MM.1S (cell line): Measurements from ENCODE around the gene REC114.
"Not testable (repeated sequence)": the region's sequence is repeated elsewhere in the genome, so short reads cannot be mapped to it uniquely, and the experiment has no call there.

Source experiments
- DNase-seq: peaks from one replicate; pipeline ENCODE4 v3.0.0-alpha.2; 2015
- H2AFZ ChIP-seq: fragments of 300-600 bp; sonication (generic); 2 replicates; pipeline ENCODE4 v1.6.0; 2016; ENCODE audit warnings: antibody characterized with exemption, low read length
- H3F3A ChIP-seq: fragments of 300-600 bp; sonication (generic); 2 replicates; pipeline ENCODE4 v1.6.1; 2016; ENCODE audit warnings: mild to moderate bottlenecking, antibody characterized with exemption, low read length, moderate library complexity, mixed read lengths; ENCODE audit not compliant: insufficient read depth
- H3K27ac ChIP-seq: fragments of 300-600 bp; sonication (generic); 2 replicates; pipeline ENCODE4 v1.5.1; 2016; ENCODE audit warnings: mild to moderate bottlenecking, low read length
- H3K27me3 ChIP-seq: fragments of 300-600 bp; sonication (generic); replicated peaks from 2 replicates; pipeline ENCODE4 v1.6.0; 2016; ENCODE audit warnings: low read length; ENCODE audit not compliant: insufficient read depth
- H3K36me3 ChIP-seq: fragments of 300-600 bp; sonication (generic); replicated peaks from 2 replicates; pipeline ENCODE4 v1.6.1; 2016; ENCODE audit warnings: mild to moderate bottlenecking, low read length, mixed read lengths; ENCODE audit not compliant: insufficient read depth
- H3K4me1 ChIP-seq: fragments of 300-600 bp; sonication (generic); 2 replicates; pipeline ENCODE4 v1.6.1; 2016; ENCODE audit warnings: low read length, mixed read lengths
- H3K4me2 ChIP-seq: fragments of 300-600 bp; sonication (generic); 2 replicates; pipeline ENCODE4 v1.6.0; 2016; ENCODE audit warnings: low read depth, low read length
- H3K4me3 ChIP-seq: fragments of 300-600 bp; sonication (generic); 2 replicates; pipeline ENCODE4 v1.5.1; 2016; ENCODE audit warnings: low read length, mixed read lengths
- H3K79me2 ChIP-seq: fragments of 300-600 bp; sonication (generic); 2 replicates; pipeline ENCODE4 v1.6.1; 2016; ENCODE audit warnings: mixed run types, low read length, mixed read lengths
- H3K9ac ChIP-seq: fragments of 300-600 bp; sonication (generic); 2 replicates; pipeline ENCODE4 v1.6.1; 2016; ENCODE audit warnings: low read length, mixed read lengths
- H3K9me2 ChIP-seq: fragments of 300-600 bp; sonication (generic); replicated peaks from 2 replicates; pipeline ENCODE4 v1.6.1; 2016; ENCODE audit warnings: mild to moderate bottlenecking, low read length, mixed read lengths; ENCODE audit not compliant: insufficient read depth
- H3K9me3 ChIP-seq: fragments of 300-600 bp; sonication (generic); replicated peaks from 2 replicates; pipeline ENCODE4 v1.6.1; 2016; ENCODE audit warnings: mild to moderate bottlenecking, low read length, mixed read lengths; ENCODE audit not compliant: insufficient read depth
- H4K20me1 ChIP-seq: fragments of 300-600 bp; sonication (generic); 2 replicates; pipeline ENCODE4 v1.6.1; 2016; ENCODE audit warnings: mild to moderate bottlenecking, low read length, moderate library complexity, mixed read lengths; ENCODE audit not compliant: insufficient read depth
- EZH2 ChIP-seq: fragments of 300-600 bp; sonication (generic); optimal IDR thresholded peaks from 2 replicates; pipeline ENCODE3; 2017; ENCODE audit warnings: low read depth, mild to moderate bottlenecking, antibody characterized with exemption, low read length, mixed read lengths
- EZH2phosphoT487 ChIP-seq: fragments of 300-600 bp; sonication (generic); IDR thresholded peaks from 2 replicates; pipeline ENCODE4 v1.6.1; 2018; ENCODE audit warnings: antibody characterized with exemption, low read length
- TF ChIP-seq, protein P1 (sequence below): fragments of 300-600 bp; sonication (generic); IDR thresholded peaks from 2 replicates; pipeline ENCODE4 v1.5.1; 2016; ENCODE audit warnings: antibody characterized with exemption, low read length, mixed read lengths

REC114 gene

DNA sequence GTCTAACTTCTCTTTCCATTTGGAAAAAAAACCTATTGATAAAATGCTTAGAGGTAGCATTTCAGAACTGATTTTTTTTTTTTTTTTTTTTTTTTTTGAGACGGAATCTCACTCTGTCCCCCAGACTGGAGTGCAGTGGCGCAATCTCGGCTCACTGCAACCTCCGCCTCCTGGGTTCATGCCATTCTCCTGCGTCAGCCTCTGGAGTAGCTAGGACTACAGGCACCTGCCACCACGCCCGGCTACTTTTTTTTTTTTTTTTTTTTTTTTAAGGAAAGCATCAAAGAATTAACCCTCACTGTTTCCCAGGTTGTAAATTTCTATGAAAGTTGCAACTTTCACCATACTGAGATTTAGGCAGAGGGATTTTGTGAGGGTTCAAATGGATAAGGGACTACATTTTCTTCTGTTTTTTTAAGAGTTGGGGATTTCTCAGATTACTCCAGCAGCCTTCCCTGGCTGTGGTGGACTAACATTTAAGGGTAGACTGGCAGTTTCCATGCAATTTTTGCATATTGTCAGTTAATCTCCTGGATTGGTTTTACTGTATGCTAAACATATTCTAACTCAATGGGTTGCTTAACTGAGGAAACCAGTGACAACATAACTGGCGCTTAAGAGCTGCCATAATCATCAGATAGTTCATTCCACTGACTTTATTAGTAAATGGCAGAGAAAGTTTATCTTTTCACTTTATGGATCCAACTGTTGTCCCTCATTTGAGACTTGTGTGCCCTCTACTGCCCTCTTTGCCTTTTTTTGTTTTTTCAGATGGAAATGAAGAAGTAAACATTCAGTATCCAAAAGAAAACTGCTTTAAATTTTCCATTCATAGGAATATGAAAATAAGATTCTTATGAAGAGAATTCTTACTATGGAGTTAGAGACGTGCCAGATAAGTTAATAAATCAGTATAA is 96.5 kb downstream of the REC114 start:
- Histone ChIP-seq H3K27me3 (no peaks in the 10 kb centered on the region), H4K20me1 (no peaks in the 10 kb centered on the region), H3K4me1 (no peaks in the 10 kb centered on the region), H3F3A (no peaks in the 10 kb centered on the region; the same call in 1 of the 2 replicates), H3K9me2 (no peaks in the 10 kb centered on the region), H3K36me3 (no peaks in the 10 kb centered on the region), H3K79me2 (no peaks in the 10 kb centered on the region), H3K9ac (no peak overlapping the region), H3K4me2 (no peak overlapping the region), H2AFZ (no peak overlapping the region), H3K9me3 (no peaks in the 10 kb centered on the region), H3K27ac (no peak overlapping the region), H3K4me3 (no peak overlapping the region)
- DNase-seq: no peak
- TF ChIP-seq EZH2: no peak
- no peak for TF ChIP-seq EZH2phosphoT487
- TF ChIP-seq, protein P1, sequence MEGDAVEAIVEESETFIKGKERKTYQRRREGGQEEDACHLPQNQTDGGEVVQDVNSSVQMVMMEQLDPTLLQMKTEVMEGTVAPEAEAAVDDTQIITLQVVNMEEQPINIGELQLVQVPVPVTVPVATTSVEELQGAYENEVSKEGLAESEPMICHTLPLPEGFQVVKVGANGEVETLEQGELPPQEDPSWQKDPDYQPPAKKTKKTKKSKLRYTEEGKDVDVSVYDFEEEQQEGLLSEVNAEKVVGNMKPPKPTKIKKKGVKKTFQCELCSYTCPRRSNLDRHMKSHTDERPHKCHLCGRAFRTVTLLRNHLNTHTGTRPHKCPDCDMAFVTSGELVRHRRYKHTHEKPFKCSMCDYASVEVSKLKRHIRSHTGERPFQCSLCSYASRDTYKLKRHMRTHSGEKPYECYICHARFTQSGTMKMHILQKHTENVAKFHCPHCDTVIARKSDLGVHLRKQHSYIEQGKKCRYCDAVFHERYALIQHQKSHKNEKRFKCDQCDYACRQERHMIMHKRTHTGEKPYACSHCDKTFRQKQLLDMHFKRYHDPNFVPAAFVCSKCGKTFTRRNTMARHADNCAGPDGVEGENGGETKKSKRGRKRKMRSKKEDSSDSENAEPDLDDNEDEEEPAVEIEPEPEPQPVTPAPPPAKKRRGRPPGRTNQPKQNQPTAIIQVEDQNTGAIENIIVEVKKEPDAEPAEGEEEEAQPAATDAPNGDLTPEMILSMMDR: no peak

GRCh38 chr15:73540161-73540560 is 97.2 kb downstream of the REC114 start:
- Histone ChIP-seq H3K79me2 (no peaks in the 10 kb centered on the region), H3K9me3 (no peaks in the 10 kb centered on the region), H3K9me2 (no peaks in the 10 kb centered on the region), H3K27me3 (no peaks in the 10 kb centered on the region), H3K36me3 (no peaks in the 10 kb centered on the region), H4K20me1 (no peaks in the 10 kb centered on the region), H3K27ac (no peak overlapping the region), H3K4me2 (no peak overlapping the region), H3K4me3 (no peak overlapping the region), H3F3A (no peaks in the 10 kb centered on the region; the same call in 1 of the 2 replicates), H2AFZ (no peak overlapping the region), H3K4me1 (no peaks in the 10 kb centered on the region), H3K9ac (no peak overlapping the region)
- no peak for DNase-seq
- TF ChIP-seq EZH2 (no peak), EZH2phosphoT487 (no peak)
- TF ChIP-seq, protein P1: no peak

GRCh38 chr15:73541479-73541878 is 98.5 kb downstream of the REC114 start:
- Histone ChIP-seq H3F3A (no peaks in the 10 kb centered on the region; the same call in 1 of the 2 replicates), H2AFZ (no peak overlapping the region), H3K9me3 (no peaks in the 10 kb centered on the region), H3K4me3 (no peak overlapping the region), H3K27ac (no peak overlapping the region), H3K27me3 (no peaks in the 10 kb centered on the region), H3K4me2 (no peak overlapping the region), H3K79me2 (no peaks in the 10 kb centered on the region), H3K4me1 (no peaks in the 10 kb centered on the region), H3K9me2 (no peaks in the 10 kb centered on the region), H4K20me1 (no peaks in the 10 kb centered on the region), H3K9ac (no peak overlapping the region), H3K36me3 (no peaks in the 10 kb centered on the region)
- TF ChIP-seq, protein P1: no peak
- TF ChIP-seq EZH2 (no peak), EZH2phosphoT487 (no peak)
- DNase-seq: no peak

- not testable (repeated sequence) for H3K79me2 ChIP-seq, H3F3A ChIP-seq, H3K4me1 ChIP-seq, H3K9me3 ChIP-seq, H3K27ac ChIP-seq, DNase-seq, H3K4me2 ChIP-seq, H3K9ac ChIP-seq, H3K4me3 ChIP-seq, H3K9me2 ChIP-seq, H2AFZ ChIP-seq, H3K36me3 ChIP-seq, H4K20me1 ChIP-seq, H3K27me3 ChIP-seq
These were observed 106.0 kb downstream of the REC114 start for GRCh38 chr15:73548925-73549324.
